GM12865 (cell line): ENCODE data around the gene SOX21.

Experiments
- DNase-seq: peaks from one replicate; pipeline ENCODE4 v3.0.0; 2010; ENCODE audit warnings: low read depth
- H3K4me3 ChIP-seq: 2 replicates; pipeline ENCODE4 v1.5.1; 2011; ENCODE audit warnings: mild to moderate bottlenecking, low read depth, low read length, control low read depth
- CTCF ChIP-seq: IDR thresholded peaks from 2 replicates; pipeline ENCODE4 v1.5.1; 2011; ENCODE audit warnings: low read length, control low read depth, low read depth, inconsistent platforms; ENCODE audit not compliant: insufficient read depth; ENCODE audit errors: missing control alignments

The SOX21 gene

GRCh38 chr13:94677799-94678198, 34.5 kb downstream of the SOX21 start:
- TF ChIP-seq CTCF: no peak
- no peak overlapping the region for H3K4me3 ChIP-seq
- no peak for DNase-seq

- peak; percentile 74 for DNase-seq
- TF ChIP-seq CTCF: peak; percentile 79
- no peak overlapping the region for H3K4me3 ChIP-seq
These were observed 37.6 kb downstream of the SOX21 start for GRCh38 chr13:94674609-94675348.

- DNase-seq: no peak
- H3K4me3 ChIP-seq: no peak overlapping the region
- TF ChIP-seq CTCF: no peak
These were observed 38.5 kb downstream of the SOX21 start for GRCh38 chr13:94673851-94674250.

- H3K4me3 ChIP-seq: no peak overlapping the region
- TF ChIP-seq CTCF: no peak
- no peak for DNase-seq
These were observed 39.9 kb downstream of the SOX21 start for GRCh38 chr13:94672400-94672799.

GRCh38 chr13:94667190-94667589, 45.2 kb downstream of the SOX21 start:
- DNase-seq: no peak
- no peak overlapping the region for H3K4me3 ChIP-seq
- no peak for TF ChIP-seq CTCF

GRCh38 chr13:94666065-94666464, 46.3 kb downstream of the SOX21 start:
- no peak for TF ChIP-seq CTCF
- no peak for DNase-seq
- no peak overlapping the region for H3K4me3 ChIP-seq

- no peak overlapping the region for H3K4me3 ChIP-seq
- no peak for DNase-seq
- no peak for TF ChIP-seq CTCF
These were observed 47.5 kb downstream of the SOX21 start for GRCh38 chr13:94664889-94665288.
